Nephron progenitor cell (in vitro differentiated cells): ENCODE data around the gene SHISA9.

ENCODE experiments used
- DNase-seq: peaks from one replicate; pipeline ENCODE4 v3.0.0; 2021
- H3K27ac Mint-ChIP-seq: 2 replicates; pipeline ENCODE4 v1.8.0; 2021; ENCODE audit warnings: mild to moderate bottlenecking, moderate library complexity, mixed read lengths
- H3K27me3 Mint-ChIP-seq: 2 replicates; pipeline ENCODE4 v1.8.0; 2021; ENCODE audit warnings: mild to moderate bottlenecking, low read depth, mixed read lengths; ENCODE audit not compliant: poor library complexity
- H3K36me3 Mint-ChIP-seq: 2 replicates; pipeline ENCODE4 v1.8.0; 2021; ENCODE audit warnings: low read depth, mixed read lengths
- H3K4me1 Mint-ChIP-seq: 2 replicates; pipeline ENCODE4 v1.8.0; 2021; ENCODE audit warnings: mixed read lengths
- H3K4me3 Mint-ChIP-seq: 2 replicates; pipeline ENCODE4 v1.8.0; 2021; ENCODE audit warnings: mild to moderate bottlenecking, moderate library complexity, mixed read lengths
- H3K9me3 Mint-ChIP-seq: 2 replicates; pipeline ENCODE4 v1.8.0; 2021; ENCODE audit warnings: mild to moderate bottlenecking, moderate library complexity, mixed read lengths
- TF ChIP-seq, protein P1 (sequence below): fragments of 200-600 bp; sonication (generic); IDR thresholded peaks from 2 replicates; pipeline ENCODE4 v1.5.0; 2021; ENCODE audit warnings: antibody characterized with exemption

SHISA9 gene

DNA sequence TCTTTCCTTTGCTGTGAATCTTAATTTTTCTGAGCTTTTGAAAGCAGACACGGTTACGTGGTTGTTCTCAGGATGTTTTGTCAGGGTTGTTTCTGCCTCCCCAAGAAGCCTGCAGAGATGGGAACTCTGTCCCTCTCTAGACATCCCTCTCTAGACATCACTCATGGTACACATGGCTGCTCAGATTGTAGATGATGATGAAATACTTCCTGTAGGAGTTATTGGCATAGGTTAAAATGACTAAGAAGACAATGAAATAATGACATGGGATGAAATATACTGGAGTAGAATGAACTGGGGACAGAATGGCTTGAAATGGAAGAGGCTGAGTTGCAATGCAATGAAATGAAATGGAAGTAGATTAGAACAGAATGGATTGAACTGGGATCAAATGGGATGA lies 253.4 kb downstream of the SHISA9 start:
- H3K4me1 Mint-ChIP-seq: peaks cover 27% of the 10 kb centered on the region
- DNase-seq: no peak
- H3K4me3 Mint-ChIP-seq: no peak overlapping the region
- no peaks in the 10 kb centered on the region for H3K9me3 Mint-ChIP-seq
- no peaks in the 10 kb centered on the region for H3K36me3 Mint-ChIP-seq
- H3K27me3 Mint-ChIP-seq: no peaks in the 10 kb centered on the region
- no peak overlapping the region for H3K27ac Mint-ChIP-seq
- TF ChIP-seq, protein P1, sequence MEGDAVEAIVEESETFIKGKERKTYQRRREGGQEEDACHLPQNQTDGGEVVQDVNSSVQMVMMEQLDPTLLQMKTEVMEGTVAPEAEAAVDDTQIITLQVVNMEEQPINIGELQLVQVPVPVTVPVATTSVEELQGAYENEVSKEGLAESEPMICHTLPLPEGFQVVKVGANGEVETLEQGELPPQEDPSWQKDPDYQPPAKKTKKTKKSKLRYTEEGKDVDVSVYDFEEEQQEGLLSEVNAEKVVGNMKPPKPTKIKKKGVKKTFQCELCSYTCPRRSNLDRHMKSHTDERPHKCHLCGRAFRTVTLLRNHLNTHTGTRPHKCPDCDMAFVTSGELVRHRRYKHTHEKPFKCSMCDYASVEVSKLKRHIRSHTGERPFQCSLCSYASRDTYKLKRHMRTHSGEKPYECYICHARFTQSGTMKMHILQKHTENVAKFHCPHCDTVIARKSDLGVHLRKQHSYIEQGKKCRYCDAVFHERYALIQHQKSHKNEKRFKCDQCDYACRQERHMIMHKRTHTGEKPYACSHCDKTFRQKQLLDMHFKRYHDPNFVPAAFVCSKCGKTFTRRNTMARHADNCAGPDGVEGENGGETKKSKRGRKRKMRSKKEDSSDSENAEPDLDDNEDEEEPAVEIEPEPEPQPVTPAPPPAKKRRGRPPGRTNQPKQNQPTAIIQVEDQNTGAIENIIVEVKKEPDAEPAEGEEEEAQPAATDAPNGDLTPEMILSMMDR: no peak

GRCh38 chr16:13155377-13155776 lies 254.0 kb downstream of the SHISA9 start:
- no peaks in the 10 kb centered on the region for H3K9me3 Mint-ChIP-seq
- H3K36me3 Mint-ChIP-seq: no peaks in the 10 kb centered on the region
- DNase-seq: no peak
- H3K27me3 Mint-ChIP-seq: no peaks in the 10 kb centered on the region
- TF ChIP-seq, protein P1: no peak
- no peak overlapping the region for H3K4me3 Mint-ChIP-seq
- peaks cover 22% of the 10 kb centered on the region for H3K4me1 Mint-ChIP-seq
- no peak overlapping the region for H3K27ac Mint-ChIP-seq

DNA sequence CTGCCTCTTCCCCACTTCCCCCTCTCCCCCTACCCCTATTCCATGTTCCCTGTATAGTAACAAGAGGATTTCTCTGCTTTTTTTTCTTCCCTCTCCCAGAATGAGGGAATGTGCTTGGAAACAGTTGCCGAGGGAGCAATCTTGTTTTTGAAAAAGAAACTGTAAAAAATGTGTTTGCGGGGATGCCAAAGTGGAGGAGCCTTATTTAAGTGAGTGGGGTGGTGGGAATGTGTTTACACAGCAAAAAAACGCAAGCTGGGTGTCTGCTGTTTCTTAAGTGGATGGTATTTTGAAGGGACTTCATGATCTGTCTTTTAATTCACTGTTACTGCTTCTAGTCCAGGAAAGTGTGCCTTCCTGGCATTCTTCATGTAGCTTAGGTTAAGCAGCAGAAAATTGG lies 254.4 kb downstream of the SHISA9 start:
- Mint-ChIP-seq H3K27me3 (peaks cover 2% of the 10 kb centered on the region), H3K4me1 (peaks cover 22% of the 10 kb centered on the region), H3K9me3 (no peaks in the 10 kb centered on the region), H3K36me3 (no peaks in the 10 kb centered on the region), H3K4me3 (no peak overlapping the region), H3K27ac (no peak overlapping the region)
- DNase-seq: no peak
- TF ChIP-seq, protein P1: no peak

GRCh38 chr16:13157082-13157481 lies 255.7 kb downstream of the SHISA9 start:
- TF ChIP-seq, protein P1: no peak
- no peaks in the 10 kb centered on the region for H3K36me3 Mint-ChIP-seq
- no peak overlapping the region for H3K4me3 Mint-ChIP-seq
- DNase-seq: no peak
- H3K4me1 Mint-ChIP-seq: peaks cover 22% of the 10 kb centered on the region
- no peaks in the 10 kb centered on the region for H3K9me3 Mint-ChIP-seq
- H3K27me3 Mint-ChIP-seq: peaks cover 4% of the 10 kb centered on the region
- H3K27ac Mint-ChIP-seq: no peak overlapping the region

DNA sequence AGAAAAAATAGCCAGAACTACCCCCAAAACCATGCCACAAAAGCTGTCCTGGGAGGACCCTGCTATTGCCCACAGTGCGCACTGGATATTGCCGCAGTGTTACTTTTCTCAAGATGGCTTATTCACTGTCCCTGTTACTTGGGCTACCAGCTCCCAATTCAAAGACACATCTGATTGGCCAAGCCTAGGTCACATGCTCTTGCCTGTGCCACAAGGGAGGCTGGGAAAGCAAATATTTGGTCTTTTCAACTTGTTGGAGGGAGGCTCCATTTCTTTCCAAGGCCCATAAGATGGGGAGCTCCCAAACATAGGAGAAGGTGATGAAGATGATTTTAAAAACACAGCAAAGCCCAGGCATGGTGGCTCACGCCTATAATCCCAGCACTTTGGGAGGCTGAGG lies 257.0 kb downstream of the SHISA9 start:
- no peak overlapping the region for H3K4me3 Mint-ChIP-seq
- TF ChIP-seq, protein P1: no peak
- DNase-seq: no peak
- H3K9me3 Mint-ChIP-seq: no peaks in the 10 kb centered on the region
- H3K27me3 Mint-ChIP-seq: peaks cover 4% of the 10 kb centered on the region
- H3K36me3 Mint-ChIP-seq: no peaks in the 10 kb centered on the region
- H3K27ac Mint-ChIP-seq: no peak overlapping the region
- peaks cover 22% of the 10 kb centered on the region for H3K4me1 Mint-ChIP-seq

DNA sequence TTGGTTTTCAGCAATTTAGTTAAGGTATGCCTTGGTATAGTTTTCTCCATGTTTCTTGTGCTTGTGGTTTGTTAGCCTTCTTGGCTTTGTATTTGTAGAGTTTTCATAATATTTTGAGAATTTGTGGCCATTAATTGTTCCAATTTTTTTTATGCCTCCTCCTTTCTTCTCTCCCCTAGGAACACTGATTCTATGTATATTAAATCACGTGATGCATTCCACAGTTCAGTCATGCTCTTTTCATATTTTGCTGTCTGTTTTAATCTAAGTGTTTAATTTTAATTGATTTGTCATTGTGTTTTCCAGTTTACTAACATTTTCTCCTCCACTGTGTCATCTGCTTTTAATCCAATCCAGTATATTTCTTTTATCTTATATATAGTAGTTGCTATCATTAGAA lies 263.6 kb downstream of the SHISA9 start:
- no peaks in the 10 kb centered on the region for H3K4me1 Mint-ChIP-seq
- H3K27ac Mint-ChIP-seq: no peak overlapping the region
- H3K9me3 Mint-ChIP-seq: peaks cover 25% of the 10 kb centered on the region
- H3K4me3 Mint-ChIP-seq: no peak overlapping the region
- no peak for DNase-seq
- TF ChIP-seq, protein P1: no peak
- peaks cover 7% of the 10 kb centered on the region for H3K27me3 Mint-ChIP-seq
- H3K36me3 Mint-ChIP-seq: no peaks in the 10 kb centered on the region
